Measurements from ENCODE around the gene MSRB2. TPM values are rescaled to one million over a fixed set of nuclear protein-coding genes. Genes with fewer than 3 reads are reported as not detected.

MSRB2 gene
- total RNA-seq, 1 donor = 15.1 TPM

DNA sequence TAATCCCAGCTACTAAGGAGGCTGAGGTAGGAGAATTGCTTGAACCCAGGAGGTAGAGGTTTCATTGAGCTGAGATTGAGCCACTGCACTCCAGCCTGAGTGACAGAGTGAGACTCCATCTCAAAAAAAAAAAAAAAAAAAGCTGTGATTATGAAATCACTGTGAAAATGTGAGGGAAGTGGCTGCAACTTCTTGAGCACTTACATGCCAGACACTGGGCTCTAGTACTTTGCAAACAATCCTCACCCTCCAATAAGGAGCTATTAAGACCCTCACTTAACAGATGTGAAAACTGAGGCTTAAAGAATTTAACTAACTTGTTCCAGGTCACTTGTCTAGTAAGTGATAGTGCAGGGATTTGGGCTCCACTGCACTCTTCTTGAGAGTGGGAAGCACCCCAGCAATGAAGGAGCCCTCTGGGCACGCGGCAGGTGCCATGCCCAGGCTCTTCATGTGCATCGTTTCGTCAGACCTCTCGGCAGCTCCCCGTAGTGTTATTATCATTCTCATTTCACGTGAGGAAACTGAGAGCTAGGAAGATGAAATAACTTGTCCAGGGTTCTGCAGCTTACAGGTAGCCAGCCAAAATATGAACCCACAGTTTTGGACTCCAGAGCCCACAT, 19.0 kb downstream of the MSRB2 start:
- DNase-seq (ENCODE audit: low read depth) = no peak
- TF ChIP-seq, protein P1, sequence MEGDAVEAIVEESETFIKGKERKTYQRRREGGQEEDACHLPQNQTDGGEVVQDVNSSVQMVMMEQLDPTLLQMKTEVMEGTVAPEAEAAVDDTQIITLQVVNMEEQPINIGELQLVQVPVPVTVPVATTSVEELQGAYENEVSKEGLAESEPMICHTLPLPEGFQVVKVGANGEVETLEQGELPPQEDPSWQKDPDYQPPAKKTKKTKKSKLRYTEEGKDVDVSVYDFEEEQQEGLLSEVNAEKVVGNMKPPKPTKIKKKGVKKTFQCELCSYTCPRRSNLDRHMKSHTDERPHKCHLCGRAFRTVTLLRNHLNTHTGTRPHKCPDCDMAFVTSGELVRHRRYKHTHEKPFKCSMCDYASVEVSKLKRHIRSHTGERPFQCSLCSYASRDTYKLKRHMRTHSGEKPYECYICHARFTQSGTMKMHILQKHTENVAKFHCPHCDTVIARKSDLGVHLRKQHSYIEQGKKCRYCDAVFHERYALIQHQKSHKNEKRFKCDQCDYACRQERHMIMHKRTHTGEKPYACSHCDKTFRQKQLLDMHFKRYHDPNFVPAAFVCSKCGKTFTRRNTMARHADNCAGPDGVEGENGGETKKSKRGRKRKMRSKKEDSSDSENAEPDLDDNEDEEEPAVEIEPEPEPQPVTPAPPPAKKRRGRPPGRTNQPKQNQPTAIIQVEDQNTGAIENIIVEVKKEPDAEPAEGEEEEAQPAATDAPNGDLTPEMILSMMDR (IDR thresholded peaks at IDR 0.05; ENCODE audit: insufficient read depth, low read depth, low read length) = no peak
- no peak overlapping the region for H3K4me3 ChIP-seq (ENCODE audit: low read depth, low read length)

DNA sequence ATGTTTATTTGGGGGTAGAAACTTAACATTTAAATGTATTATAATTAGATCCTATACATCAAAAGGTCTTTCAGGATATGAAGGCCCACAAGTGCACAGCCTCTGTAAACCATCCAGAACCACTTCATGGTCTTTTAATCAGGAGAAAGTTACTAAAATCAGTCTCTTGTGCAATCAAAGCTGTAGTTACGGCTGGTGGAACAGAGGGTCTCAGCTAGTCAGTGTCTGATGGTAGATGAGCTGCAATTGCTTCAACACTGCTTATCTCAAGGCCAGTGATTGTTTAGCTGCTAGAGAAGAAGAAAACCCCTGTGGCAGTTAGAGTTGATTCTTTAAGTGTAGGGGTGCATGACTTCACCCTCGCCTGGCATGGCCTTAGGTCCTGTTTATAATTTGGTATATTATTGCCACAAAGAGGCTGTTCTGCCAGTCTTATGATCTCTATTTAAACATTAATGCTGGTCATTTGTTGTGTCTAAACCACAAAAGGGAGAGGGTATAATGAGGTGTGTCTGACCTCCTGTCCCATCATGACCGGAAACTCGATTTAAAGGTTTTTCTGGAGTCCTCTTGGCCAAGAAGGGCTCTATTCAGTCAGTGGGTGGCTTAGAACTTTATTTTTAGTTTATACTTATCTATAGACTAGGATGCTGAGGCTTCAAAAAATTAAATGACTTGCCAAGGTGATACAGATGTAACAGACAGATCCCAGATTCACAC, 21.3 kb downstream of the MSRB2 start:
- no peak for DNase-seq (ENCODE audit: low read depth)
- TF ChIP-seq, protein P1 (IDR thresholded peaks at IDR 0.05; ENCODE audit: insufficient read depth, low read depth, low read length) = no peak
- no peak overlapping the region for H3K4me3 ChIP-seq (ENCODE audit: low read depth, low read length)

DNA sequence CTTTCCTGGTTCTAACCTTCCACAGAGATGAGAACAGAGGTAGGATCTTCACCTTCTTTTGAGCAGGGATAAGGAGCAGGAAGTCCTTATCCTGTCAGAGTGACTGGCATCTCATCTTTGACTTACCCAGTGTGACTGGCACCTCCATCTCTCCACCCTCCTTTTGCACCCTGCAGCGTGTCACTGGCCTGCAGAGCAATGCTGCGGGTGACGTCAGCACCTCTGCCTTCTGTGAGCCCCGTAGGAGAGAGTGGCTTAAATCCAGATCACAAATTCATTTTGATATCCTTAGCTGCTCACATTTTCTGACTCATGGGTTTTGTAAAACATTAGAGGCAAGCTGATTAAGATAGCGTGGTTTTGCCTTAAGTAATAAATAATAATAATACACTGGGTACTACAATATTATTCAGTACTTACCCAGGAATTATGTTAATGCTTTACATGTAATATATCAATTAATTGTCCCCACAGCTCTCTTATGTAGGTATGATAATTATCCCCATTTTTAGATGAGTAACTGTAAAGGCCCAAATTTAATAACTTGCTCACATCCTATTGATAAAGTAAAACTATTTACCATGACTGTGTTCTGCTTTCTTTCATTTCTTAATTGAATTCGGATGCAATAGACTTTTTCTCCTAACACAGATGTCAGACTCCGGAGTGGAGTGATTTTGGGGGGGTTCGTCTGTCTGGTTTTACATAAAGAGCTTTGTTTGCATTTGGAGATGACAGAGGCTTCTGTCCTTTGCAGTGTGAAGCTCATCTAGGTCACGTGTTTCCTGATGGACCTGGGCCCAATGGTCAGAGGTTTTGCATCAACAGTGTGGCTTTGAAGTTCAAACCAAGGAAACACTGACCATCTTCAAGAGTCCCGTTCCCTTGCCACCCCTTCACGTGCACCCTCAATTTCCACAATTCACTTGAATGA, 24.9 kb downstream of the MSRB2 start:
- TF ChIP-seq, protein P1 (IDR thresholded peaks at IDR 0.05; ENCODE audit: insufficient read depth, low read depth, low read length) = no peak
- DNase-seq (ENCODE audit: low read depth) = no peak
- no peak overlapping the region for H3K4me3 ChIP-seq (ENCODE audit: low read depth, low read length)

DNA sequence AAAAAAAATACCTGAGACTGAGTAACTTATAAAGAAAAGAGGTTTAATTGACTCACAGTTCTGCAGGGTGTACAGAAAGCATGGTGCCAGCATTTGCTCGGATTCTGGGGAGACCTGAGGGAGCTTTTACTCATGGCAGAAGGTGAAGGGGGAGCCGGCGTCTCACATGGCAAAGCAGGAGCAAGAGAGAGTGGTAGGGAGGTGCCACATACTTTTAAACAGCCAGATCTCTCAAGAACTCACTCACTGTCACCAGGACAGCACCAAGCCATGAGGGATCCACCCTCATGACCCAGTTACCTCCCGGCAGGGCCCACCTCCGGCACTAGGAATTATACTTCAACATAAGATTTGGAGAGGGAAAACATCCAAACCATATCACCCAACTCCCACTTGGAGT, 25.8 kb downstream of the MSRB2 start:
- TF ChIP-seq, protein P1 (IDR thresholded peaks at IDR 0.05; ENCODE audit: insufficient read depth, low read depth, low read length) = no peak
- no peak for DNase-seq (ENCODE audit: low read depth)
- H3K4me3 ChIP-seq (ENCODE audit: low read depth, low read length) = no peak overlapping the region

DNA sequence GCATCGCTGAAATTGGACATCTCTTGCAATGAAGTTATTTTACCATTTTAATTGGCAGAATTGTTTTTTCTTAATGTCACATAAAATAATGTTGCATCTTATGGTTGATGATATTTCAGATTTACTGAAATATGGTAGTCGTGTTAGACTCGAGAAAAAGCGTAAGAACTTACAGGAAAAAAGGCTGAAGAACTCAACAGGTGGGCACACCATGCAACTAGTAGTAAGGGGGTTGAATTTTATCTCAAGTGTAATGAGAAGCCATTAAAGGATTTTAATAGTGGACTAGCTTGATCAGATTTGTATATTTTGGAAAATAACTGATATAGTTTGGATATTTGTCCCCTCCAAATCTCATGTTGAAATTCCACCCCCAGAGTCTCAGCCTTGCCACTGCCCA, 41.1 kb downstream of the MSRB2 start:
- TF ChIP-seq, protein P1 (IDR thresholded peaks at IDR 0.05; ENCODE audit: insufficient read depth, low read depth, low read length) = no peak
- no peak overlapping the region for H3K4me3 ChIP-seq (ENCODE audit: low read depth, low read length)
- DNase-seq (ENCODE audit: low read depth) = no peak

DNA sequence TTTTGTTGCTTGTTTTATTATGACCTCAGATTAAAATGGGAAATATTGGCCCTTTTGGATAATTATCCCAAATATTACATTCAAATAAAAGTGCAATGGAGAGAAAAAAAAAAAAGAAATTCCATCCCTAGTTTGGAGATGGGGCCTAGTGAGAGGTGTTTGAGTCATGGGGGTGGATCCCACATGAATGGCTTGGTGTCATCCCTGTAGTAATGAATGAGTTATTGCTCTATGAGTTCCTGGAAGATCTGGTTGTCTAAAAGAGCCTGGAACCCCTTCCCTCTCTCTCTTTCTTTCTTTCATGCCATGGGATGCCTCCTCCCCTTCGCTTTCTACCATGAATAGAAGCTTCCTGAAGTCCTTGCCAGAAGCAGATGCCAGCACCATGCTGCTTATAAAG, 44.3 kb downstream of the MSRB2 start:
- H3K4me3 ChIP-seq (ENCODE audit: low read depth, low read length) = no peak overlapping the region
- TF ChIP-seq, protein P1 (IDR thresholded peaks at IDR 0.05; ENCODE audit: insufficient read depth, low read depth, low read length) = no peak
- DNase-seq (ENCODE audit: low read depth) = no peak

Measured in fibroblast of villous mesenchyme (primary cell).